Epithelial cell of esophagus (primary cell): Measurements from ENCODE around the gene IGF1R.

ENCODE experiments used
- DNase-seq: peaks from one replicate; pipeline ENCODE4 v3.0.0; 2010; ENCODE audit warnings: low read depth
- H3K4me3 ChIP-seq: 2 replicates; pipeline ENCODE4 v1.5.1; 2011; ENCODE audit warnings: mild to moderate bottlenecking, low read length, control low read depth
- CTCF ChIP-seq: IDR thresholded peaks from 2 replicates; pipeline ENCODE4 v1.5.1; 2011; ENCODE audit warnings: low read depth, mild to moderate bottlenecking, low read length, control low read depth, inconsistent platforms; ENCODE audit not compliant: insufficient read depth; ENCODE audit errors: missing control alignments

Gene IGF1R

DNA sequence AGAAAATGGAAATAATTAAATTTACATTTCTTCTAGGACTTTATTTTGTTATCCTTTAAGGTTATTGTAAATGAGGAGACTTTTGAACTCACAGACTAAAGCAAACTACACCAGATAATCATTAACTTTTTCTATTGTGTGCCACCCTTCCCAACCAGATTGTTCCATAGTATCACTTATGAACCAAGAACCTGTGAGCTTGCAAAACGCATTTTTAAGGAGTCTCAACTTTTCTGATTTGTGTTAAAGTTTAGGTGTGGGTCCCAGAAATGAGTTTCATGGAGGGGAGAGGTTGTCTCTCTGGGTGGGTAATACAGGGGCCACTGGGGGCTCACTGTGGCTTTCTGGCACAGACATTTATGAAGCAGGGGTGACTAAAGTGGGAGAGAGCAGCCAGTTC is 75.7 kb downstream of the IGF1R start:
- DNase-seq, result no peak

GRCh38 chr15:98724494-98724893 is 76.2 kb downstream of the IGF1R start:
- DNase-seq, result no peak
- no peak overlapping the region for H3K4me3 ChIP-seq
- TF ChIP-seq CTCF, result no peak

More for the DNA sequence above, 75.7 kb downstream of the IGF1R start:
- no peak overlapping the region for H3K4me3 ChIP-seq
- TF ChIP-seq CTCF, result no peak

DNA sequence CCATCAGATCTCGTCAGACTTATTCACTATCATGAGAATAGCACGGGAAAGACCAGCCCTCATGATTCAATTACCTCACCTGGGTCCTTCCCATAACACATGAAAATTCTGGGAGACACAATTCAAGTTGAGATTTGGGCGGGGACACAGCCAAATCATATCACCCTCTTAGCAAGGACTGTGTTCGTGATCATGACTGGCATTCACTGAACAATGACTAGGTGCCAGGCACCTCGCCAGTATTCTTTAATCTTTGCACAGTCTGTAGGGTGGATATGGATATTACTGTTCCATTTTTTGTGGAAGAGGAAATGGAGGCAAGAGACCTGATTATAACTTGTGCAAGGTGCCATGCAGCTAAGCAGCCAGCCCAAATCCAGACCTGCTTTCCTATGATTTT is 77.5 kb downstream of the IGF1R start:
- DNase-seq, result peak; percentile 28
- TF ChIP-seq CTCF, result no peak
- H3K4me3 ChIP-seq, result no peak overlapping the region

DNA sequence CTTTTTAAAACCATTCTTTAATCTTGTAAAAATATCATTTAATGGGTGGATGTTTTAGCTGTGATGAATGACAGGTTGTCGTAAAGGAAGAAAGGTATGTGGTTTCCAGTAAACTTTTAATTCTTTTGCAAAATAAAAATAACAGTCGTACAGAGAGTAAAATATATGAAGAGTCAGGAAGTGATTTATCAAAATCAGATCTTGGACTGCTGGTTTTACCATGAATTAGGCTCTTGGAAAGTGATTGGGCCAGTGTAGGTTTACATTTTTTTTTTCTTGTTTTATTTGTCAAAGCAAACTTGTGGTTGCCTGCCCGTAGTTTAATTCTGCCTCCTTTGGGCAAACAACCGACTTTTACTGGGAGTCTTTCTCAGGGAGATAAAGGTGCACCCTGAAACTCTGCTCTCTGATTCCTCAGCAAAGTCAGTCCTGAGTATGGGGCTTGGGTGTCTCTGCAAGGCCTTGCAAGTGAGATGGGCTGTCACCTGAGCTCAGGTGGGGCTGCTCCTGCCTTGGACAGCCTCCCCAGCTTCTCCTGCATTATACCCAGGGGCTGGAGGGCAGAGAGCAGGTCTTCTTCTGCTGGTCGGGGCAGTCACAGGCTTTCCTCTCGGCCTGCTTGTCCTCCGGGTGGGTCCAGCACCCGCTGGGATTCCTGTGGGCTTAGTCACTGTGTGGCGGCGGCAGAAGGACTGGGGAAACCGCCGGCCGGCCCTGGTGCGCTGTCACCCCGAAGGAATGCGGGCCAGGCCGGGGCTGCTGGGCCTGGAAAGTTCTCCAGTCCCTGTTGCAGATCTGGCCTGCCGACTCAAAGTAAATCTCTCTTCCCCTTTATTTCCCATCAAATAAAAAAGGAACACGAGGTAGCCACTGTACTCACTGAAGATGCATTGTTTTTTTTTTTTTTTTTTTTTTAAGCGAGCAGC is 79.0 kb downstream of the IGF1R start:
- TF ChIP-seq CTCF, result no peak
- H3K4me3 ChIP-seq, result no peak overlapping the region
- DNase-seq, result peak; percentile 95

GRCh38 chr15:98728082-98728810 is 79.9 kb downstream of the IGF1R start:
- no peak overlapping the region for H3K4me3 ChIP-seq
- TF ChIP-seq CTCF, result no peak
- no peak for DNase-seq

GRCh38 chr15:98728811-98729160 is 80.4 kb downstream of the IGF1R start:
- no peak for TF ChIP-seq CTCF
- H3K4me3 ChIP-seq, result no peak overlapping the region
- no peak for DNase-seq
